Measurements from ENCODE around the gene CALD1. TPM values are rescaled to one million over a fixed set of nuclear protein-coding genes. Genes with fewer than 3 reads are reported as not detected.

Gene CALD1
- total RNA-seq = 1 to 10 TPM; 2.1 to 2.2 TPM

GRCh38 chr7:134778941-134779740, at the start of gene CALD1:
TSS of gene CALD1 (plus strand) at chr7:134779634. CDS start at chr7:134867734, 88,100 bp downstream.
- ChIA-PET POLR2A (no interaction called here), CTCF (no interaction called here)
- intact Hi-C loops (cut with micrococcal nuclease) = no loop called here

DNA sequence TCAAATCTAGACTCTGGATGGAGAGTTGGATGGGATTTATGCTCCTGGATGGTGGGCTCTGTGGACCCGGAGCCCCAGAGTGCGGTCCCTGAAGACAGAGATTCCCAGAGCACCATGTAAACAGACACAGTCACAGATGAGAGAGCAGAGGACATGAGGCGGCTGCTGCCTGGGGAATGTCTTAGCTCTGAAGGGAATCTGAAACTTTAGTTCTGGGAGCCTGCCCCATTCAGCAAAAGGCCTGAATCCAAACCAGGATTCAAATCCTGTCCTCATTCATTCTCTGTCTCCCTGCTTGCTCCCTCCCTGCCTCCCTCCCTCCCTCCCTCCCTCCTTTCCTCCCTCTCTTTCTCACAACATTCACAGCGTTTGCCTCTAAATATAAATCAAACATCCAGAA, 49.5 kb upstream of the CALD1 start:
- peaks cover 3% of the 10 kb centered on the region for H3K27me3 Mint-ChIP-seq
- H3K36me3 Mint-ChIP-seq (ENCODE audit: low read depth) = no peaks in the 10 kb centered on the region
- peaks cover 4% of the 10 kb centered on the region for H3K9me3 Mint-ChIP-seq
- no peak for DNase-seq
- POLR2A ChIA-PET = no interaction called here
- TF ChIP-seq CTCF (IDR thresholded peaks at IDR 0.05) = no peak
- no peaks in the 10 kb centered on the region for H3K4me1 Mint-ChIP-seq (ENCODE audit: low read depth)
- H3K4me3 Mint-ChIP-seq = no peak overlapping the region
- ATAC-seq = no peak
- H3K27ac Mint-ChIP-seq = no peak overlapping the region
- CTCF ChIA-PET = interaction anchor here (1.2 kb wide), 1 partner anchor 36 kb away, joined by 3 read pairs; no protein-coding TSS in a partner anchor
- intact Hi-C loops (cut with micrococcal nuclease) = no loop called here

More at GRCh38 chr7:134778941-134779740, at the start of gene CALD1:
- H3K36me3 Mint-ChIP-seq (ENCODE audit: low read depth) = no peaks in the 10 kb centered on the region
- no peak for ATAC-seq
- no peak for DNase-seq
- H3K27ac Mint-ChIP-seq = no peak within 1 kb of the TSS
- no peak for TF ChIP-seq CTCF (IDR thresholded peaks at IDR 0.05)
- no peak within 1 kb of the TSS for H3K4me3 Mint-ChIP-seq
- peaks cover 3% of the 10 kb centered on the region for H3K27me3 Mint-ChIP-seq
- no peaks in the 10 kb centered on the region for H3K4me1 Mint-ChIP-seq (ENCODE audit: low read depth)
- no peaks in the 10 kb centered on the region for H3K9me3 Mint-ChIP-seq

DNA sequence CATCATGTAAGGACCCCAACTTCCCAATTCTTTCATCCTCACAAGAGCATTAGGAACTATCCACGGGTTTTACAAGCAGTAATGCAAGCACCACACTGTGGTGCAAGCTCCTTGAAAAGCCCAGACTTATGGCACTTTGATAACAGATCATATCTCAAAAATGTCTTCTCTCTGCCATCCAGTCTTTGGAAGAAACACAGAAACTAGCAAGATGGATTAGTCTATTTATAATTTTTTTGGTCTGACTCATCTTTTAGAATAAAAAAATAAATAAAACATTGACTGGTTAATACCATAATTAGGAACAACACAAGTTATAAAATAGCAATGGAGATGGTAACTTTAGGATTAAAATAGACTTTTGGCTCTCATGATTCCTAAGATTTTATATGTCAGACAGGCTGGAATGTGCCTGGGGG, 49.0 kb upstream of the CALD1 start:
- ATAC-seq (no peak), DNase-seq (no peak)
- peaks cover 4% of the 10 kb centered on the region for H3K9me3 Mint-ChIP-seq
- H3K4me3 Mint-ChIP-seq = no peak overlapping the region
- peaks cover 3% of the 10 kb centered on the region for H3K27me3 Mint-ChIP-seq
- H3K4me1 Mint-ChIP-seq (ENCODE audit: low read depth) = no peaks in the 10 kb centered on the region
- CTCF ChIA-PET = interaction anchor here (1.2 kb wide), 1 partner anchor 37 kb away, joined by 3 read pairs; no protein-coding TSS in a partner anchor
- intact Hi-C loops (cut with micrococcal nuclease) = no loop called here
- POLR2A ChIA-PET = no interaction called here
- TF ChIP-seq CTCF (IDR thresholded peaks at IDR 0.05) = no peak
- H3K36me3 Mint-ChIP-seq (ENCODE audit: low read depth) = no peaks in the 10 kb centered on the region
- no peak overlapping the region for H3K27ac Mint-ChIP-seq

DNA sequence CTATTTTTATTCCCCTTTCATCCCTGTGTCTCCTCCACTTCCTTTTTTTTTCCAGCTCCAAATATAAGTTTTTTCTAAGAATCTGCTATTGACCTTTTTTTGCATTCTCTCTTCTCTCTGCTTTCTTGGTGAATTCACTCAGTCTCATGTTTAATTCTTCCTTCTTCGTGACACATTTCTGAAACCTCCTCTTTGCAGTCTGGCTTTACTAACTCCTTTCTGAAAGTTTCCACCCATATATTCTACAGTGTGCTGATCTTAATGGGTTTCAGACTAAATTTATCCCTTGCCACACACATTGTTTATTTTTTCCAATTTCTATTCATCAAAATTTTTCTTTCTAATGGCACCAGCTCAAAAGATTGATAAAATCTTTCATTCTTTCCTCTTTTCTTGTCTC, 47.8 kb upstream of the CALD1 start:
- intact Hi-C loops (cut with micrococcal nuclease) = no loop called here
- ChIA-PET POLR2A (interaction anchor here (1.4 kb wide), 1 partner anchor 32 kb away, joined by 3 read pairs; no protein-coding TSS in a partner anchor), CTCF (no interaction called here)
- Mint-ChIP-seq H3K4me1 (ENCODE audit: low read depth) (no peaks in the 10 kb centered on the region), H3K27ac (peak overlapping the region; percentile 40), H3K36me3 (ENCODE audit: low read depth) (no peaks in the 10 kb centered on the region), H3K9me3 (no peaks in the 10 kb centered on the region), H3K27me3 (peaks cover 3% of the 10 kb centered on the region), H3K4me3 (no peak overlapping the region)
- ATAC-seq (no peak), DNase-seq (no peak)
- TF ChIP-seq CTCF (IDR thresholded peaks at IDR 0.05) = no peak

DNA sequence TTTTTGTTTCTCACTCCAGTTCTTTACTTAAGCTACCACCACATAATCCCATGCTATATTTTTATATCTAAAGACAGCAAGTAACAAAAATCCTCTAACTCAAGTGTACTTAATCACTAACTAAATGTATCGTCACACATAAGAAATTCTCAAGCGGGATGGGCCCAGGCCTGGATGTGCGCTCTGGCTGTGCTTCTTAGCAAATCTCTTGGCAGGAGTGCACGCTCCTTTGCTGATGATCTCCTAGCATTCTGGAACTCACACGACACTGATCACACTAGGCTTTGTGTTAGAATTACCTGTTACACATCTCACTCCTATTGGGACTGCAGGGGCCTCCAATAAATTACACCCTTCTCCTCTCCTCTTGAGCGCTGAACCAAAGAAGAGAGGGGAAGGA, 46.7 kb upstream of the CALD1 start:
- no peak for ATAC-seq
- intact Hi-C loops (cut with micrococcal nuclease) = no loop called here
- Mint-ChIP-seq H3K9me3 (no peaks in the 10 kb centered on the region), H3K36me3 (ENCODE audit: low read depth) (no peaks in the 10 kb centered on the region), H3K27me3 (peaks cover 3% of the 10 kb centered on the region), H3K4me3 (no peak overlapping the region), H3K27ac (no peak overlapping the region), H3K4me1 (ENCODE audit: low read depth) (peaks cover 2% of the 10 kb centered on the region)
- ChIA-PET POLR2A (no interaction called here), CTCF (no interaction called here)
- TF ChIP-seq CTCF (IDR thresholded peaks at IDR 0.05) = no peak
- no peak for DNase-seq
